ENCODE data around the gene RNF213.

GRCh38 chr17:80236911-80237310 is 23.7 kb upstream of the RNF213 start:
- TF ChIP-seq CTCF (IDR thresholded peaks at IDR 0.05) (no peak), POLR2A (IDR thresholded peaks at IDR 0.05) (no peak)

All from adrenal gland (tissue), 5 donors.